ENCODE data around the gene TPCN1. TPM values are rescaled to one million over a fixed set of nuclear protein-coding genes. Genes with fewer than 3 reads are reported as not detected.

TPCN1 gene
- total and polyA plus RNA-seq, 2 of the 8 experiments (the other 6 are each of a cell fraction or from before 2014, with no cell fraction given): 14.9 to 21.4 TPM

DNA sequence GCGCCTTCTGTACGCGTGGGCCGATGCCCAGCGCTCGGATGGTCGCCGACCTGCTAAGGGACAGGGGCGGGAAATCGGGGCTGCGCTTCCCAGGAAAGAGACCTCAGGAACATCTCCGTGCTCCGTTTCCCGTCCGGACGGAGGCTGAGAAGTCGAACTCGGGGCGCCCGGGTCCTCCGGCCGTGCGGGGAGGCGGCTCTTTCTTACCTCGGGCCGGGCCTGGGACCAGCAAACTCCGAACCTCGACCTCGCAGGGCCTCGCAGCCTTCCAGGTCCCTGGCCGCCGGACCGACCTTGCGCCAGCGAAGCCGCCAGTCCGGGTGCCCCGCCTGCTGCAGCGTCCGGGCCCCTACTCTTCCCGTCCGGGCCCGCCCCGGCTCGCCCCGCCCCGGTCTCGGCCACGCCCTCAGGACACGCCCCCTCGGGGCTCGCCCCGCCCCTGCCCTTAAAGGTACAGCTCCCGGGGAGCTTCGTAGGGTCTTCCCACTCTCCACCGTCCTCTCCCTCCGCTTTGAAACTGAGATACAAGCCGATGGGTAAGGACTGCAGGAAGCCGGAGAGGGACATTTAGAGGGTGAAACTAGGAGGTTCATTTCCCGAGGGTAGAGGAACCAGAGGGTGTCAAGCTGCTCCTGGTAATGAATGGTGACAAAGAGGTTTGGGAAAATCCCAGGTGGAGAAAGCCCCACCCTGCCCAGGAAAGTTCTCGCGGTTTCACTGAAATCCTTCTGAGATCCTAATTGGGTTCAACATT lies 113.7 kb downstream of the TPCN1 start, which contains the start of gene SLC8B1 (continued):
- TF ChIP-seq, protein P1, sequence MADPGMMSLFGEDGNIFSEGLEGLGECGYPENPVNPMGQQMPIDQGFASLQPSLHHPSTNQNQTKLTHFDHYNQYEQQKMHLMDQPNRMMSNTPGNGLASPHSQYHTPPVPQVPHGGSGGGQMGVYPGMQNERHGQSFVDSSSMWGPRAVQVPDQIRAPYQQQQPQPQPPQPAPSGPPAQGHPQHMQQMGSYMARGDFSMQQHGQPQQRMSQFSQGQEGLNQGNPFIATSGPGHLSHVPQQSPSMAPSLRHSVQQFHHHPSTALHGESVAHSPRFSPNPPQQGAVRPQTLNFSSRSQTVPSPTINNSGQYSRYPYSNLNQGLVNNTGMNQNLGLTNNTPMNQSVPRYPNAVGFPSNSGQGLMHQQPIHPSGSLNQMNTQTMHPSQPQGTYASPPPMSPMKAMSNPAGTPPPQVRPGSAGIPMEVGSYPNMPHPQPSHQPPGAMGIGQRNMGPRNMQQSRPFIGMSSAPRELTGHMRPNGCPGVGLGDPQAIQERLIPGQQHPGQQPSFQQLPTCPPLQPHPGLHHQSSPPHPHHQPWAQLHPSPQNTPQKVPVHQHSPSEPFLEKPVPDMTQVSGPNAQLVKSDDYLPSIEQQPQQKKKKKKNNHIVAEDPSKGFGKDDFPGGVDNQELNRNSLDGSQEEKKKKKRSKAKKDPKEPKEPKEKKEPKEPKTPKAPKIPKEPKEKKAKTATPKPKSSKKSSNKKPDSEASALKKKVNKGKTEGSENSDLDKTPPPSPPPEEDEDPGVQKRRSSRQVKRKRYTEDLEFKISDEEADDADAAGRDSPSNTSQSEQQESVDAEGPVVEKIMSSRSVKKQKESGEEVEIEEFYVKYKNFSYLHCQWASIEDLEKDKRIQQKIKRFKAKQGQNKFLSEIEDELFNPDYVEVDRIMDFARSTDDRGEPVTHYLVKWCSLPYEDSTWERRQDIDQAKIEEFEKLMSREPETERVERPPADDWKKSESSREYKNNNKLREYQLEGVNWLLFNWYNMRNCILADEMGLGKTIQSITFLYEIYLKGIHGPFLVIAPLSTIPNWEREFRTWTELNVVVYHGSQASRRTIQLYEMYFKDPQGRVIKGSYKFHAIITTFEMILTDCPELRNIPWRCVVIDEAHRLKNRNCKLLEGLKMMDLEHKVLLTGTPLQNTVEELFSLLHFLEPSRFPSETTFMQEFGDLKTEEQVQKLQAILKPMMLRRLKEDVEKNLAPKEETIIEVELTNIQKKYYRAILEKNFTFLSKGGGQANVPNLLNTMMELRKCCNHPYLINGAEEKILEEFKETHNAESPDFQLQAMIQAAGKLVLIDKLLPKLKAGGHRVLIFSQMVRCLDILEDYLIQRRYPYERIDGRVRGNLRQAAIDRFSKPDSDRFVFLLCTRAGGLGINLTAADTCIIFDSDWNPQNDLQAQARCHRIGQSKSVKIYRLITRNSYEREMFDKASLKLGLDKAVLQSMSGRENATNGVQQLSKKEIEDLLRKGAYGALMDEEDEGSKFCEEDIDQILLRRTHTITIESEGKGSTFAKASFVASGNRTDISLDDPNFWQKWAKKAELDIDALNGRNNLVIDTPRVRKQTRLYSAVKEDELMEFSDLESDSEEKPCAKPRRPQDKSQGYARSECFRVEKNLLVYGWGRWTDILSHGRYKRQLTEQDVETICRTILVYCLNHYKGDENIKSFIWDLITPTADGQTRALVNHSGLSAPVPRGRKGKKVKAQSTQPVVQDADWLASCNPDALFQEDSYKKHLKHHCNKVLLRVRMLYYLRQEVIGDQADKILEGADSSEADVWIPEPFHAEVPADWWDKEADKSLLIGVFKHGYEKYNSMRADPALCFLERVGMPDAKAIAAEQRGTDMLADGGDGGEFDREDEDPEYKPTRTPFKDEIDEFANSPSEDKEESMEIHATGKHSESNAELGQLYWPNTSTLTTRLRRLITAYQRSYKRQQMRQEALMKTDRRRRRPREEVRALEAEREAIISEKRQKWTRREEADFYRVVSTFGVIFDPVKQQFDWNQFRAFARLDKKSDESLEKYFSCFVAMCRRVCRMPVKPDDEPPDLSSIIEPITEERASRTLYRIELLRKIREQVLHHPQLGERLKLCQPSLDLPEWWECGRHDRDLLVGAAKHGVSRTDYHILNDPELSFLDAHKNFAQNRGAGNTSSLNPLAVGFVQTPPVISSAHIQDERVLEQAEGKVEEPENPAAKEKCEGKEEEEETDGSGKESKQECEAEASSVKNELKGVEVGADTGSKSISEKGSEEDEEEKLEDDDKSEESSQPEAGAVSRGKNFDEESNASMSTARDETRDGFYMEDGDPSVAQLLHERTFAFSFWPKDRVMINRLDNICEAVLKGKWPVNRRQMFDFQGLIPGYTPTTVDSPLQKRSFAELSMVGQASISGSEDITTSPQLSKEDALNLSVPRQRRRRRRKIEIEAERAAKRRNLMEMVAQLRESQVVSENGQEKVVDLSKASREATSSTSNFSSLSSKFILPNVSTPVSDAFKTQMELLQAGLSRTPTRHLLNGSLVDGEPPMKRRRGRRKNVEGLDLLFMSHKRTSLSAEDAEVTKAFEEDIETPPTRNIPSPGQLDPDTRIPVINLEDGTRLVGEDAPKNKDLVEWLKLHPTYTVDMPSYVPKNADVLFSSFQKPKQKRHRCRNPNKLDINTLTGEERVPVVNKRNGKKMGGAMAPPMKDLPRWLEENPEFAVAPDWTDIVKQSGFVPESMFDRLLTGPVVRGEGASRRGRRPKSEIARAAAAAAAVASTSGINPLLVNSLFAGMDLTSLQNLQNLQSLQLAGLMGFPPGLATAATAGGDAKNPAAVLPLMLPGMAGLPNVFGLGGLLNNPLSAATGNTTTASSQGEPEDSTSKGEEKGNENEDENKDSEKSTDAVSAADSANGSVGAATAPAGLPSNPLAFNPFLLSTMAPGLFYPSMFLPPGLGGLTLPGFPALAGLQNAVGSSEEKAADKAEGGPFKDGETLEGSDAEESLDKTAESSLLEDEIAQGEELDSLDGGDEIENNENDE (IDR thresholded peaks at IDR 0.05; ENCODE audit: insufficient replicate concordance, low read length): no peak
- no peak for TF ChIP-seq RNF2 (IDR thresholded peaks at IDR 0.05; ENCODE audit: borderline replicate concordance, low read depth, low read length, missing control alignments, poor library complexity, severe bottlenecking)

Measured in H1 (cell line).